ENCODE data around the gene CAND2.

CAND2 gene

DNA sequence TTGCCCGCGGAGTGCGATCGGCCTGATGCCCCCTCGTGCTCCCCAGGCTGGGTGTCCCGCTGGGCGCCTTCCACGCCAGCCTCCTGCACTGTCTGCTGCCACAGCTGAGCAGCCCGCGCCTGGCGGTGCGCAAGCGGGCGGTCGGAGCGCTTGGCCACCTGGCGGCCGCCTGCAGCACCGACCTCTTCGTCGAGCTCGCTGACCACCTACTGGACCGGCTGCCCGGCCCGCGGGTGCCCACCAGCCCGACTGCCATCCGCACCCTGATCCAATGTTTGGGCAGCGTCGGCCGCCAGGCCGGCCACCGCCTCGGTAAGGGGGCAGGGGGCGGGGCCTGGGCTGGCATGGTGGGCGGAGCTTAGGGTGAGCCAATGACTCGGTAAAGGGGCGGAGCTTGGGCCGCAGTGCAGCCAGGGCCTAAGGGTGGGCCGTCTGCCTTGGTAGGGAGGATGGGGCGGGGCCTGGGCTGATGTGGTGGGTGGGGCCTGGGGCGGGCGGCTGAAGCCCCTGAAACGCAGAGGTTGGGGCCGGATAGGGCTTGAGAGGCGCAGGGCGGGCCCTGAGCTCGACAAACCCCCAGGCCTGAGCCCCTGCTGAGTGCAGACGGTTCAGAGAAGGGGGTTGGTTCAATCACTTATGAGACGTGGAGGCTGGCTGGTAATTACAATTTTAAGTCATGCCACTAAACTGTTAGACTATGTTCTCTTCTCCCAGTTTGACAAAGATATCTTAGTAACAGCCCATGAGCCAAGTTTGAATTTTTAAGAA is 13.7 kb downstream of the CAND2 start:
- Histone ChIP-seq H3K27ac (no peak overlapping the region), H3K27me3 (replicated peaks) (no peaks in the 10 kb centered on the region), H3K36me3 (replicated peaks) (no peaks in the 10 kb centered on the region), H3K4me3 (ENCODE audit: low read depth, low read length) (peak overlapping the region; percentile 58)
- DNase-seq = peak; percentile 84
- in situ Hi-C loops (cut with HindIII; ENCODE audit: low pct_ligation_motif_present, low sequenced_read_pairs) = no loop called here
- TF ChIP-seq, protein P1, sequence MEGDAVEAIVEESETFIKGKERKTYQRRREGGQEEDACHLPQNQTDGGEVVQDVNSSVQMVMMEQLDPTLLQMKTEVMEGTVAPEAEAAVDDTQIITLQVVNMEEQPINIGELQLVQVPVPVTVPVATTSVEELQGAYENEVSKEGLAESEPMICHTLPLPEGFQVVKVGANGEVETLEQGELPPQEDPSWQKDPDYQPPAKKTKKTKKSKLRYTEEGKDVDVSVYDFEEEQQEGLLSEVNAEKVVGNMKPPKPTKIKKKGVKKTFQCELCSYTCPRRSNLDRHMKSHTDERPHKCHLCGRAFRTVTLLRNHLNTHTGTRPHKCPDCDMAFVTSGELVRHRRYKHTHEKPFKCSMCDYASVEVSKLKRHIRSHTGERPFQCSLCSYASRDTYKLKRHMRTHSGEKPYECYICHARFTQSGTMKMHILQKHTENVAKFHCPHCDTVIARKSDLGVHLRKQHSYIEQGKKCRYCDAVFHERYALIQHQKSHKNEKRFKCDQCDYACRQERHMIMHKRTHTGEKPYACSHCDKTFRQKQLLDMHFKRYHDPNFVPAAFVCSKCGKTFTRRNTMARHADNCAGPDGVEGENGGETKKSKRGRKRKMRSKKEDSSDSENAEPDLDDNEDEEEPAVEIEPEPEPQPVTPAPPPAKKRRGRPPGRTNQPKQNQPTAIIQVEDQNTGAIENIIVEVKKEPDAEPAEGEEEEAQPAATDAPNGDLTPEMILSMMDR (IDR thresholded peaks at IDR 0.05; ENCODE audit: low read depth, low read length, missing control alignments) = peak; percentile 63

- H3K27ac ChIP-seq = no peak overlapping the region
- no peak overlapping the region for H3K4me3 ChIP-seq (ENCODE audit: low read depth, low read length)
- H3K27me3 ChIP-seq (replicated peaks) = no peaks in the 10 kb centered on the region
- H3K36me3 ChIP-seq (replicated peaks) = no peaks in the 10 kb centered on the region
- TF ChIP-seq, protein P1 (IDR thresholded peaks at IDR 0.05; ENCODE audit: low read depth, low read length, missing control alignments) = no peak
- no peak for DNase-seq
- in situ Hi-C loops (cut with HindIII; ENCODE audit: low pct_ligation_motif_present, low sequenced_read_pairs) = no loop called here
Measured at GRCh38 chr3:12810961-12811360, 14.5 kb downstream of the CAND2 start.

DNA sequence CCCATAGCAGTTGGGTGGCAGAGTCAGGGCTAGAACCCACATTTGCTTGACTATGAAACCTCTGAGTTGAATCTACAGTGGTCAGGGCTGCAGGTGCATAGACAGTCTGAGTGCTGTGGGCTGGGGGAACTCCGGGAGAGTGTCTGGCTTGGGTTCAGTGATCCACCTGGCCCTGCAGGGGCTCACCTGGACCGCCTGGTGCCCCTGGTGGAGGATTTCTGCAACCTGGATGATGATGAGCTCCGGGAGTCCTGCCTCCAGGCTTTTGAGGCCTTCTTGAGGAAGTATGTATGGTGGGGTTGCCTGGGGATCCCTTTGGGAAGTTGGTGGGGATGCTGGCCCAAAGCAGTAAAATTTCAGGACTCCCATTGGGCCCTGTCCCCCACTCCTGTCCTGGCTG is 16.3 kb downstream of the CAND2 start:
- in situ Hi-C loops (cut with HindIII; ENCODE audit: low pct_ligation_motif_present, low sequenced_read_pairs) = no loop called here
- no peak for DNase-seq
- no peaks in the 10 kb centered on the region for H3K36me3 ChIP-seq (replicated peaks)

GRCh38 chr3:12813967-12814366 is 17.5 kb downstream of the CAND2 start:
- TF ChIP-seq, protein P1 (IDR thresholded peaks at IDR 0.05; ENCODE audit: low read depth, low read length, missing control alignments) = no peak
- in situ Hi-C loops (cut with HindIII; ENCODE audit: low pct_ligation_motif_present, low sequenced_read_pairs) = no loop called here
- Histone ChIP-seq H3K27ac (no peak overlapping the region), H3K27me3 (replicated peaks) (no peaks in the 10 kb centered on the region), H3K36me3 (replicated peaks) (no peaks in the 10 kb centered on the region), H3K4me3 (ENCODE audit: low read depth, low read length) (no peak overlapping the region)
- DNase-seq = no peak

More for the DNA sequence above, 16.3 kb downstream of the CAND2 start:
- H3K27me3 ChIP-seq (replicated peaks) = no peaks in the 10 kb centered on the region
- TF ChIP-seq, protein P1 (IDR thresholded peaks at IDR 0.05; ENCODE audit: low read depth, low read length, missing control alignments) = no peak
- no peak overlapping the region for H3K27ac ChIP-seq
- H3K4me3 ChIP-seq (ENCODE audit: low read depth, low read length) = no peak overlapping the region

DNA sequence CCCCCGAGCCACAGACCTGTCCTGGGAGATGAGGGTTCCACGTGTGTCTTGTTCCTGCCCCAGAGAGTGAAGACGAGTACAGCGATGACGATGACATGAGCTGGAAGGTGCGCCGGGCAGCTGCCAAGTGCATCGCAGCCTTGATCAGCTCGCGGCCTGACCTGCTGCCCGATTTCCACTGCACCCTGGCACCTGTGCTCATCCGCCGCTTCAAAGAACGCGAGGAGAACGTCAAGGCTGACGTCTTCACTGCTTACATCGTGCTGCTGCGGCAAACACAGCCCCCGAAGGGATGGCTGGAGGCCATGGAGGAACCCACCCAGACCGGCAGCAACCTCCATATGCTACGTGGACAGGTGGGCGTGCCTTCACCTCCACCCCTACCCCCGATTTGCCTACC is 18.6 kb downstream of the CAND2 start:
- in situ Hi-C loops (cut with HindIII; ENCODE audit: low pct_ligation_motif_present, low sequenced_read_pairs) = no loop called here
- TF ChIP-seq, protein P1 (IDR thresholded peaks at IDR 0.05; ENCODE audit: low read depth, low read length, missing control alignments) = no peak
- Histone ChIP-seq H3K4me3 (ENCODE audit: low read depth, low read length) (no peak overlapping the region), H3K27me3 (replicated peaks) (no peaks in the 10 kb centered on the region), H3K27ac (no peak overlapping the region), H3K36me3 (replicated peaks) (no peaks in the 10 kb centered on the region)
- DNase-seq = no peak

- Histone ChIP-seq H3K4me3 (ENCODE audit: low read depth, low read length) (no peak overlapping the region), H3K27me3 (replicated peaks) (no peaks in the 10 kb centered on the region), H3K27ac (no peak overlapping the region), H3K36me3 (replicated peaks) (no peaks in the 10 kb centered on the region)
- TF ChIP-seq, protein P1 (IDR thresholded peaks at IDR 0.05; ENCODE audit: low read depth, low read length, missing control alignments) = peak; percentile 9
- in situ Hi-C loops (cut with HindIII; ENCODE audit: low pct_ligation_motif_present, low sequenced_read_pairs) = no loop called here
- DNase-seq = no peak
Measured at GRCh38 chr3:12815719-12816118, 19.2 kb downstream of the CAND2 start.

All from brain microvascular endothelial cell (primary cell).